Astrocyte (in vitro differentiated cells and primary cell): ENCODE measurements around the gene ORAI2. TPM values are rescaled to one million over a fixed set of nuclear protein-coding genes. Genes with fewer than 3 reads are reported as not detected.

Source experiments
- DNase-seq: peaks from one replicate; pipeline ENCODE4 v3.0.0-alpha.2; 2010; ENCODE audit warnings: low read depth
- FAIRE-seq: peaks from 2 replicates; lab custom pipeline; 2011; peaks lifted over from hg19 to GRCh38; lab: Jason Lieb, UNC
- H2AFZ ChIP-seq: 2 replicates; pipeline ENCODE4 v1.6.0; 2012; ENCODE audit warnings: low read depth, low read length, inconsistent platforms
- H3K27ac ChIP-seq: 2 replicates; pipeline ENCODE4 v1.5.1; 2011; ENCODE audit warnings: low read depth, low read length, inconsistent platforms
- H3K27me3 ChIP-seq: 2 replicates; pipeline ENCODE4 v1.6.0; 2011; ENCODE audit warnings: low read length, inconsistent platforms; ENCODE audit not compliant: insufficient read depth
- H3K36me3 ChIP-seq: 2 replicates; pipeline ENCODE4 v1.5.1; 2011; ENCODE audit warnings: low read length, inconsistent platforms; ENCODE audit not compliant: insufficient read depth
- H3K4me1 ChIP-seq: 2 replicates; pipeline ENCODE4 v1.5.1; 2011; ENCODE audit warnings: low read length, inconsistent platforms; ENCODE audit not compliant: insufficient read depth
- H3K4me2 ChIP-seq: 2 replicates; pipeline ENCODE4 v1.6.0; 2012; ENCODE audit warnings: low read length, inconsistent platforms
- H3K4me3 ChIP-seq: 2 replicates; pipeline ENCODE4 v1.5.1; 2011; ENCODE audit warnings: low read depth, mild to moderate bottlenecking, low read length, inconsistent platforms; ENCODE audit not compliant: insufficient read depth
- H3K79me2 ChIP-seq: 2 replicates; pipeline ENCODE4 v1.6.0; 2012; ENCODE audit warnings: mild to moderate bottlenecking, low read length, inconsistent platforms; ENCODE audit not compliant: insufficient read depth
- H3K9ac ChIP-seq: 2 replicates; pipeline ENCODE4 v1.6.0; 2012; ENCODE audit warnings: mild to moderate bottlenecking, low read length, inconsistent platforms
- H3K9me3 ChIP-seq: 2 replicates; pipeline ENCODE4 v1.5.1; 2012; ENCODE audit warnings: low read depth, mild to moderate bottlenecking, low read length, inconsistent platforms; ENCODE audit not compliant: insufficient read depth
- H4K20me1 ChIP-seq: 2 replicates; pipeline ENCODE4 v1.6.0; 2012; ENCODE audit warnings: low read length, inconsistent platforms; ENCODE audit not compliant: insufficient read depth
- H3K27ac Mint-ChIP-seq: one replicate; pipeline ENCODE4 v1.8.0; 2021; ENCODE audit warnings: mild to moderate bottlenecking, mixed read lengths; ENCODE audit not compliant: unreplicated experiment
- H3K27me3 Mint-ChIP-seq: one replicate; pipeline ENCODE4 v1.8.0; 2021; ENCODE audit warnings: low read depth, mixed read lengths; ENCODE audit not compliant: unreplicated experiment
- H3K36me3 Mint-ChIP-seq: one replicate; pipeline ENCODE4 v1.8.0; 2021; ENCODE audit warnings: low read depth, mixed read lengths; ENCODE audit not compliant: unreplicated experiment
- H3K4me1 Mint-ChIP-seq: one replicate; pipeline ENCODE4 v1.8.0; 2021; ENCODE audit warnings: low read depth, mixed read lengths; ENCODE audit not compliant: unreplicated experiment
- H3K4me3 Mint-ChIP-seq: one replicate; pipeline ENCODE4 v1.8.0; 2021; ENCODE audit warnings: mild to moderate bottlenecking, moderate library complexity, mixed read lengths; ENCODE audit not compliant: unreplicated experiment
- H3K9me3 Mint-ChIP-seq: one replicate; pipeline ENCODE4 v1.8.0; 2021; ENCODE audit warnings: mild to moderate bottlenecking, mixed read lengths; ENCODE audit not compliant: unreplicated experiment
- CTCF ChIP-seq: IDR thresholded peaks from 2 replicates; pipeline ENCODE4 v1.5.1; 2011; ENCODE audit warnings: low read depth, mild to moderate bottlenecking, inconsistent platforms, low read length, moderate library complexity; ENCODE audit not compliant: insufficient read depth
- EZH2 ChIP-seq: IDR thresholded peaks from 2 replicates; pipeline ENCODE4 v1.6.1; 2012; ENCODE audit warnings: mild to moderate bottlenecking, low read length, inconsistent platforms; ENCODE audit not compliant: insufficient read depth
- total RNA-seq: library from RNA; stranded (reverse); gene quantifications from 2 replicates; pipeline ENCODE4 v1.2.1, GENCODE V29; 2021

Gene ORAI2
- total RNA-seq, 1 donor from 2014 or later, result 64.4 TPM

- no peaks in the 10 kb centered on the region for H3K36me3 ChIP-seq
- H3K27me3 ChIP-seq, result no peaks in the 10 kb centered on the region
- peak; percentile 37 for FAIRE-seq
- H2AFZ ChIP-seq, result no peak overlapping the region
- peak overlapping the region; percentile 27 for H3K4me3 Mint-ChIP-seq
- H3K79me2 ChIP-seq, result peaks cover 11% of the 10 kb centered on the region
- DNase-seq, result peak; percentile 73
- peaks cover 12% of the 10 kb centered on the region for H3K4me1 ChIP-seq
- H3K9ac ChIP-seq, result no peak overlapping the region
- peak overlapping the region; percentile 81 for H3K27ac Mint-ChIP-seq
- H3K9me3 ChIP-seq, result no peaks in the 10 kb centered on the region
- H3K4me3 ChIP-seq, result no peak overlapping the region
- H3K4me1 Mint-ChIP-seq, result peaks cover 6% of the 10 kb centered on the region
- peak overlapping the region; percentile 60 for H3K4me2 ChIP-seq
- H3K27ac ChIP-seq, result peak overlapping the region; percentile 36
- peaks cover 7% of the 10 kb centered on the region for H4K20me1 ChIP-seq
- H3K36me3 Mint-ChIP-seq, result peaks cover 12% of the 10 kb centered on the region
- H3K27me3 Mint-ChIP-seq, result no peaks in the 10 kb centered on the region
- TF ChIP-seq CTCF, result no peak
- TF ChIP-seq EZH2, result no peak
- H3K9me3 Mint-ChIP-seq, result no peaks in the 10 kb centered on the region
Observed at GRCh38 chr7:102439963-102440795, 6.8 kb downstream of the ORAI2 start.

- Histone ChIP-seq H3K4me3 (no peak overlapping the region), H3K4me1 (peaks cover 19% of the 10 kb centered on the region), H2AFZ (no peak overlapping the region), H3K36me3 (no peaks in the 10 kb centered on the region), H3K27ac (no peak overlapping the region), H3K4me2 (no peak overlapping the region), H3K79me2 (no peaks in the 10 kb centered on the region), H4K20me1 (peaks cover 9% of the 10 kb centered on the region), H3K27me3 (no peaks in the 10 kb centered on the region), H3K9me3 (no peaks in the 10 kb centered on the region), H3K9ac (no peak overlapping the region)
- no peak overlapping the region for H3K27ac Mint-ChIP-seq
- no peak for FAIRE-seq
- H3K27me3 Mint-ChIP-seq, result no peaks in the 10 kb centered on the region
- no peak overlapping the region for H3K4me3 Mint-ChIP-seq
- DNase-seq, result no peak
- peaks cover 11% of the 10 kb centered on the region for H3K36me3 Mint-ChIP-seq
- no peaks in the 10 kb centered on the region for H3K9me3 Mint-ChIP-seq
- peaks cover 2% of the 10 kb centered on the region for H3K4me1 Mint-ChIP-seq
- TF ChIP-seq CTCF, result no peak
Observed at GRCh38 chr7:102444961-102445673, 11.7 kb downstream of the ORAI2 start.
